MM.1S (cell line): Measurements from ENCODE around the gene ORAI1.

Source experiments
- EZH2 ChIP-seq: fragments of 300-600 bp; sonication (generic); optimal IDR thresholded peaks from 2 replicates; pipeline ENCODE3; 2017; ENCODE audit warnings: low read depth, mild to moderate bottlenecking, antibody characterized with exemption, low read length, mixed read lengths
- EZH2phosphoT487 ChIP-seq: fragments of 300-600 bp; sonication (generic); IDR thresholded peaks from 2 replicates; pipeline ENCODE4 v1.6.1; 2018; ENCODE audit warnings: antibody characterized with exemption, low read length
- TF ChIP-seq, protein P1 (sequence below): fragments of 300-600 bp; sonication (generic); IDR thresholded peaks from 2 replicates; pipeline ENCODE4 v1.5.1; 2016; ENCODE audit warnings: antibody characterized with exemption, low read length, mixed read lengths

DNA sequence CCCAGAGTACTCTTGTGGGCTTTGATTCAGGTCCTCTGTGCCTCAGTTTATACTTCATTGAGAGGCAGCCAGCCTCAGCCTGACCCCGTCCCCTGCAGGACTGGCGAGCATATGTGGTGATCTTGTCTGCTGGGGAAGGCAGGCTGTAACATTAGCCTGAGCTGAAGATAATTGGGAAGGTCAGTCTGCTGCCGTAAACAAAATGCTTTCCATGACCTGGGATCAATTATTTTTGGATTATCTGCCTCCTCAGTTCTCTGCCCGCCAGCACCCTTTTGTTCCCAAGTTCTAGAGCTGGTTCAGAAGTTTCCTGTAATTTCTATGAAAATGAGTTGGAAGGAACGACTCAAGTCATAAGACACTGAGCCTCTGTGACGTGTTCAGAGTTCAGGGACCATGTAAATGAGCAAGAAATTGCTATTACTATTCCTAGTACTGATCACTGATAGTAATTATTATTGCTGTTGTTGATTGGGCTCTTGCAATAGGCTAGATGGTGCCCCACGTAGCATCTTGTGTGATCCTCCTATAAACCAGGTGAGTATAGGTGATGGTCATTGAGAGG, 4.5 kb downstream of the ORAI1 start:
- TF ChIP-seq, protein P1, sequence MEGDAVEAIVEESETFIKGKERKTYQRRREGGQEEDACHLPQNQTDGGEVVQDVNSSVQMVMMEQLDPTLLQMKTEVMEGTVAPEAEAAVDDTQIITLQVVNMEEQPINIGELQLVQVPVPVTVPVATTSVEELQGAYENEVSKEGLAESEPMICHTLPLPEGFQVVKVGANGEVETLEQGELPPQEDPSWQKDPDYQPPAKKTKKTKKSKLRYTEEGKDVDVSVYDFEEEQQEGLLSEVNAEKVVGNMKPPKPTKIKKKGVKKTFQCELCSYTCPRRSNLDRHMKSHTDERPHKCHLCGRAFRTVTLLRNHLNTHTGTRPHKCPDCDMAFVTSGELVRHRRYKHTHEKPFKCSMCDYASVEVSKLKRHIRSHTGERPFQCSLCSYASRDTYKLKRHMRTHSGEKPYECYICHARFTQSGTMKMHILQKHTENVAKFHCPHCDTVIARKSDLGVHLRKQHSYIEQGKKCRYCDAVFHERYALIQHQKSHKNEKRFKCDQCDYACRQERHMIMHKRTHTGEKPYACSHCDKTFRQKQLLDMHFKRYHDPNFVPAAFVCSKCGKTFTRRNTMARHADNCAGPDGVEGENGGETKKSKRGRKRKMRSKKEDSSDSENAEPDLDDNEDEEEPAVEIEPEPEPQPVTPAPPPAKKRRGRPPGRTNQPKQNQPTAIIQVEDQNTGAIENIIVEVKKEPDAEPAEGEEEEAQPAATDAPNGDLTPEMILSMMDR = no peak
- no peak for TF ChIP-seq EZH2phosphoT487
- TF ChIP-seq EZH2 = no peak
